ENCODE data around the gene SNX9. TPM values are rescaled to one million over a fixed set of nuclear protein-coding genes. Genes with fewer than 3 reads are reported as not detected.

SNX9 gene
- total RNA-seq, 6 donors from 2014 or later: 13.6 to 31.6 (median 19.0) TPM

GRCh38 chr6:157954150-157955117, 131.4 kb downstream of the SNX9 start:
- H3K27me3 ChIP-seq: no peaks in the 10 kb centered on the region
- ATAC-seq (ENCODE audit: low FRiP score in 2 of 2): peak; percentile 27 to 66
- peak in 1 of 2 donors; percentile 36 for DNase-seq
- H3K4me1 ChIP-seq: peaks cover 0 to 10% (median 1%) of the 10 kb centered on the region in 4 donors
- H3K36me3 ChIP-seq: no peaks in the 10 kb centered on the region
- peaks cover 3 to 25% (median 20%) of the 10 kb centered on the region in 4 donors for H3K9me3 ChIP-seq
- 49 to 51% methylated on average over 17 to 34 of the region's 34 CpGs for WGBS, 2 donors
- TF ChIP-seq POLR2AphosphoS5 (IDR thresholded peaks at IDR 0.05) (no peak), CTCF (IDR thresholded peaks at IDR 0.05) (no peak), POLR2A (IDR thresholded peaks at IDR 0.05) (no peak), EP300 (IDR thresholded peaks at IDR 0.05) (no peak)
- no peak overlapping the region for H3K27ac ChIP-seq
- H3K4me3 ChIP-seq: peak overlapping the region in 3 of 4 donors; percentile 4 to 20 (median 17)

GRCh38 chr6:157955675-157956074, 132.6 kb downstream of the SNX9 start:
- TF ChIP-seq CTCF (IDR thresholded peaks at IDR 0.05): no peak
- no peak for TF ChIP-seq EP300 (IDR thresholded peaks at IDR 0.05)
- no peak for TF ChIP-seq POLR2AphosphoS5 (IDR thresholded peaks at IDR 0.05)
- TF ChIP-seq POLR2A (IDR thresholded peaks at IDR 0.05): no peak
- no peak overlapping the region for H3K4me3 ChIP-seq
- no peak overlapping the region for H3K27ac ChIP-seq
- WGBS, 2 donors: 95 to 97% methylated on average over 6 of the region's 6 CpGs
- peaks cover 0 to 22% (median 21%) of the 10 kb centered on the region in 4 donors for H3K9me3 ChIP-seq
- H3K4me1 ChIP-seq: peaks cover 0 to 10% (median 1%) of the 10 kb centered on the region in 4 donors
- no peak for DNase-seq
- H3K27me3 ChIP-seq: no peaks in the 10 kb centered on the region
- no peak for ATAC-seq (ENCODE audit: low FRiP score in 2 of 2)
- no peaks in the 10 kb centered on the region for H3K36me3 ChIP-seq

- ATAC-seq (ENCODE audit: low FRiP score in 2 of 2): no peak
- no peak for DNase-seq
- peaks cover 0 to 10% (median 1%) of the 10 kb centered on the region in 4 donors for H3K4me1 ChIP-seq
- no peak overlapping the region for H3K4me3 ChIP-seq
- 87 to 97% methylated on average over 12 of the region's 12 CpGs for WGBS, 2 donors
- no peaks in the 10 kb centered on the region for H3K36me3 ChIP-seq
- no peak overlapping the region for H3K27ac ChIP-seq
- TF ChIP-seq EP300 (IDR thresholded peaks at IDR 0.05): no peak
- TF ChIP-seq POLR2A (IDR thresholded peaks at IDR 0.05): no peak
- TF ChIP-seq CTCF (IDR thresholded peaks at IDR 0.05): no peak
- TF ChIP-seq POLR2AphosphoS5 (IDR thresholded peaks at IDR 0.05): no peak
- no peaks in the 10 kb centered on the region for H3K27me3 ChIP-seq
- peaks cover 0 to 22% (median 21%) of the 10 kb centered on the region in 4 donors for H3K9me3 ChIP-seq
These were observed 133.2 kb downstream of the SNX9 start for GRCh38 chr6:157956171-157956730.

GRCh38 chr6:157959451-157960227, 136.6 kb downstream of the SNX9 start:
- H3K27me3 ChIP-seq: no peaks in the 10 kb centered on the region
- H3K9me3 ChIP-seq: peaks cover 0 to 22% (median 21%) of the 10 kb centered on the region in 4 donors
- ATAC-seq (ENCODE audit: low FRiP score in 2 of 2): no peak
- H3K27ac ChIP-seq: no peak overlapping the region
- peaks cover 0 to under 1% (median 0%) of the 10 kb centered on the region in 4 donors for H3K4me1 ChIP-seq
- DNase-seq: no peak
- no peaks in the 10 kb centered on the region for H3K36me3 ChIP-seq
- TF ChIP-seq POLR2AphosphoS5 (IDR thresholded peaks at IDR 0.05) (no peak), CTCF (IDR thresholded peaks at IDR 0.05) (no peak), POLR2A (IDR thresholded peaks at IDR 0.05) (no peak), EP300 (IDR thresholded peaks at IDR 0.05) (no peak)
- 86 to 96% methylated on average over 1 of the region's 1 CpG for WGBS, 2 donors
- H3K4me3 ChIP-seq: no peak overlapping the region

Measured in upper lobe of left lung (tissue), 6 donors.